Activated T-cell treated with anti-CD3 and anti-CD28 coated beads, Interleukin-2, amount 50 U/mL, for 48 hours (primary cell): ENCODE results near the gene ERBB2.
"Not testable (repeated sequence)": the region's sequence is repeated elsewhere in the genome, so short reads cannot be mapped to it uniquely, and the experiment has no call there.

Experiments used
- DNase-seq, 2 experiments: peaks; one replicate each; pipeline ENCODE4 v3.0.0-alpha.2; 2020

ERBB2 gene

GRCh38 chr17:39748444-39749034 lies 48.7 kb downstream of the ERBB2 start:
- DNase-seq = not testable (repeated sequence)

- no peak for DNase-seq
Observed at GRCh38 chr17:39750131-39751015, 50.5 kb downstream of the ERBB2 start.

GRCh38 chr17:39751016-39751543 lies 51.2 kb downstream of the ERBB2 start:
- no peak for DNase-seq

GRCh38 chr17:39751637-39752036 lies 51.8 kb downstream of the ERBB2 start:
- DNase-seq = no peak

GRCh38 chr17:39752241-39752881 lies 52.5 kb downstream of the ERBB2 start:
- no peak for DNase-seq

GRCh38 chr17:39753514-39754160 lies 53.8 kb downstream of the ERBB2 start:
- DNase-seq = no peak

GRCh38 chr17:39754161-39754957 lies 54.5 kb downstream of the ERBB2 start:
- peak; percentile 96 to 98 for DNase-seq

- peak; percentile 63 to 69 for DNase-seq
Observed at GRCh38 chr17:39754958-39755553, 55.2 kb downstream of the ERBB2 start.

- DNase-seq = peak; percentile 69 to 72
Observed at GRCh38 chr17:39755554-39756379, 55.9 kb downstream of the ERBB2 start.

- DNase-seq = peak in 1 of 2 experiments; percentile 42
Observed at GRCh38 chr17:39756380-39757079, 56.7 kb downstream of the ERBB2 start.

- DNase-seq = peak in 1 of 2 experiments; percentile 31
Observed at GRCh38 chr17:39757176-39757662, 57.4 kb downstream of the ERBB2 start.

GRCh38 chr17:39757931-39758873 lies 58.3 kb downstream of the ERBB2 start:
- peak; percentile 82 for DNase-seq

GRCh38 chr17:39759204-39759603 lies 59.3 kb downstream of the ERBB2 start:
- peak in 1 of 2 experiments; percentile 19 for DNase-seq

GRCh38 chr17:39761861-39762496 lies 62.1 kb downstream of the ERBB2 start:
- peak; percentile 46 to 55 for DNase-seq

GRCh38 chr17:39763051-39763820 lies 63.4 kb downstream of the ERBB2 start:
- DNase-seq = peak in 1 of 2 experiments; percentile 14

- DNase-seq = peak; percentile 15 to 16
Observed at GRCh38 chr17:39764171-39764570, 64.3 kb downstream of the ERBB2 start.

- DNase-seq = peak in 1 of 2 experiments; percentile 9
Observed at GRCh38 chr17:39765175-39765574, 65.3 kb downstream of the ERBB2 start.
